Upper lobe of left lung (tissue), 4 donors: Measurements from ENCODE around the gene ZBTB45.

Experiments used
- CTCF ChIP-seq, 6 experiments: fragments of 450-650 bp in 4 of 6; fragments of 200-600 bp in 2 of 6; sonication (generic) in 2 of 6; IDR thresholded peaks; one replicate each; pipeline ENCODE4 v1.5.1; 2016 to 2019; ENCODE audit warnings: antibody characterized with exemption in 6 of 6
- POLR2A ChIP-seq, 4 donors: fragments of 450-650 bp; IDR thresholded peaks; one replicate each; pipeline ENCODE4 v1.5.1; 2016 to 2017; ENCODE audit warnings: antibody characterized with exemption in 4 of 4, mild to moderate bottlenecking in 2 of 4

GRCh38 chr19:58563034-58563573 lies 43.5 kb upstream of the ZBTB45 start:
- TF ChIP-seq CTCF (IDR thresholded peaks at IDR 0.05) (no peak), POLR2A (IDR thresholded peaks at IDR 0.05) (no peak)
